Fibroblast of lung (primary cell): ENCODE data around the gene OOSP1. TPM values are rescaled to one million over a fixed set of nuclear protein-coding genes. Genes with fewer than 3 reads are reported as not detected.

Experiments used
- DNase-seq, 2 donors: peaks; one replicate each; pipeline versions ENCODE4 v3.0.0 to v3.0.0-alpha.2; 2010; ENCODE audit warnings: low read depth in 2 of 2
- H2AFZ ChIP-seq: 2 replicates; pipeline ENCODE4 v1.5.1; 2012; ENCODE audit warnings: low read length, control low read depth, inconsistent platforms
- H3K27ac ChIP-seq: 2 replicates; pipeline ENCODE4 v1.5.1; 2011; ENCODE audit warnings: low read length, control low read depth; ENCODE audit not compliant: insufficient read depth
- H3K27me3 ChIP-seq: 2 replicates; pipeline ENCODE4 v1.5.1; 2011; ENCODE audit warnings: mild to moderate bottlenecking, low read length; ENCODE audit not compliant: control insufficient read depth, insufficient read depth
- H3K36me3 ChIP-seq: 2 replicates; pipeline ENCODE4 v1.5.1; 2011; ENCODE audit warnings: low read length; ENCODE audit not compliant: control insufficient read depth, insufficient read depth
- H3K4me1 ChIP-seq: 2 replicates; pipeline ENCODE4 v1.5.1; 2011; ENCODE audit warnings: low read length; ENCODE audit not compliant: control insufficient read depth, insufficient read depth; ENCODE audit errors: extremely low read depth
- H3K4me2 ChIP-seq: 2 replicates; pipeline ENCODE4 v1.5.1; 2011; ENCODE audit warnings: low read length, control low read depth; ENCODE audit not compliant: insufficient read depth; ENCODE audit errors: extremely low read depth
- H3K4me3 ChIP-seq, 4 experiments: fragments of 200-600 bp in 1 of 4; sonication (generic) in 1 of 4; replicated peaks in 1 of 4; 2 replicates each; pipeline ENCODE4 v1.5.1; 2011 to 2016; ENCODE audit warnings: low read length in 4 of 4, low read depth in 3 of 4, mild to moderate bottlenecking in 3 of 4, control low read depth in 2 of 4, inconsistent platforms in 1 of 4, mixed read lengths in 1 of 4; ENCODE audit not compliant: insufficient read depth in 1 of 4; ENCODE audit errors: control extremely low read depth in 1 of 4
- H3K79me2 ChIP-seq: 2 replicates; pipeline ENCODE4 v1.5.1; 2012; ENCODE audit warnings: mild to moderate bottlenecking, low read length, inconsistent platforms; ENCODE audit not compliant: control insufficient read depth, insufficient read depth
- H3K9ac ChIP-seq: 2 replicates; pipeline ENCODE4 v1.5.1; 2011; ENCODE audit warnings: mild to moderate bottlenecking, low read length, control low read depth; ENCODE audit not compliant: insufficient read depth
- H3K9me3 ChIP-seq: 2 replicates; pipeline ENCODE4 v1.5.1; 2012; ENCODE audit warnings: low read depth, low read length; ENCODE audit not compliant: control insufficient read depth, insufficient read depth
- H4K20me1 ChIP-seq: 2 replicates; pipeline ENCODE4 v1.5.1; 2011; ENCODE audit warnings: low read length; ENCODE audit not compliant: control insufficient read depth, insufficient read depth; ENCODE audit errors: extremely low read depth
- CTCF ChIP-seq, 2 donors: IDR thresholded peaks in 1 of 2; conservative IDR thresholded peaks in 1 of 2; 1 replicate in 1 of 2; 2 replicates in 1 of 2; pipeline ENCODE4 v1.5.1; 2011 to 2012; ENCODE audit warnings: low read length in 2 of 2, control low read depth in 1 of 2, inconsistent platforms in 1 of 2, low read depth in 1 of 2, mild to moderate bottlenecking in 1 of 2
- EZH2 ChIP-seq: IDR thresholded peaks from 2 replicates; pipeline ENCODE4 v1.5.1; 2012; ENCODE audit warnings: low read length, control low read depth, mild to moderate bottlenecking; ENCODE audit errors: missing control alignments
- polyA plus RNA-seq, 2 donors: library from polyadenylated mRNA; depleted of rRNA in 1 of 2; stranded (reverse) in 1 of 2; unstranded in 1 of 2; fragments of >200 nt; gene quantifications; 2 replicates each; pipeline ENCODE4 v1.2.1, GENCODE V29; 2011 to 2012; ENCODE audit warnings: missing spikeins in 1 of 2
- total RNA-seq: library from RNA; depleted of rRNA; stranded (reverse); fragments of >200 nt; gene quantifications from 2 replicates; pipeline ENCODE4 v1.2.1, GENCODE V29; 2014

OOSP1 gene
- total and polyA plus RNA-seq, 2 donors (not counting 1 experiment from before 2014, with no cell fraction given): not detected

DNA sequence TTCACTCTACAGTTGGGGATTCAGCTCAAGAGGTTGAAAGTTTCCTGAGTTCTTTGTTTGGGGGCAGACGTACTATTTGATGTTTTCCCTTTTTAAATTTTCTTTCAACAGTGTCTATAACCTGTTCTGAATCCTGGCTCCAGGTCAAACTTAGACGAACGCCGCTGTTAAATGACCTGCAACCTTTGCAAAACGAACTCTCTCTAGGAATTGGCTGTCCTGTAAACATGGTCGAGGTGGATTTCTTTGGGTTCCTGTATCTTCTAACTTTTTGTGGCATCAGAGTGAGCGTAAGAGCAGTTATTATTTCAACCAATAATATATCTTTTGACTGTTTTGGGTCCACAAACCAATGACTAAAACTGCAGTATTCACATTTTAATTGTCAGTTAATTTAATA is 27.2 kb downstream of the OOSP1 start:
- H3K27ac ChIP-seq: no peak overlapping the region
- TF ChIP-seq CTCF (conservative IDR thresholded peaks at IDR 0.05 in 1 of 2, IDR thresholded peaks at IDR 0.05 in 1 of 2; ENCODE audit: low read depth in 1 of 2, low read length in 2 of 2) (no peak), EZH2 (no peak)
- no peaks in the 10 kb centered on the region for H3K9me3 ChIP-seq
- H3K4me1 ChIP-seq: no peaks in the 10 kb centered on the region
- H3K4me2 ChIP-seq: no peak overlapping the region
- H3K4me3 ChIP-seq: no peak overlapping the region
- H3K79me2 ChIP-seq: no peaks in the 10 kb centered on the region
- H3K27me3 ChIP-seq: no peaks in the 10 kb centered on the region
- DNase-seq: no peak
- H3K36me3 ChIP-seq: no peaks in the 10 kb centered on the region
- no peak overlapping the region for H2AFZ ChIP-seq
- H3K9ac ChIP-seq: no peak overlapping the region
- H4K20me1 ChIP-seq: no peaks in the 10 kb centered on the region

DNA sequence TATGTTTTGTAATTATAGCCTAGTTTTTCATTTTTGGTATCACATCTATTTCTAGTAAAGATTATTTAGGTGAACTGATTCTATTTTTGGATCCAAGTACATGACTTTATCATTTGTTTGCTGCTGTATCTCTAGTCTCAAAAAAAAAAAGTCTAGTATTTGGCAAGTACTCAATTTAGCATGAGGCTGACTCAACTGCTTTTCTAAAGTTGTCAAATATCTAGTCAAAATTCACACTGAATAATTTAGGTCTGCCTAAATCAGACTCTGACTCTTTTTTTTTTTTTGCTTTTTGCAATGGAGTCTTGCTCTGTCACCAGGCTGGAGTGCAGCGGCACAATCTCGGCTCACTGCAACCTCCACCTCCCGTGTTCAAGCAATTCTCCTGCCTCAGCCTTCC is 28.0 kb downstream of the OOSP1 start:
- Histone ChIP-seq H3K9ac (no peak overlapping the region), H3K36me3 (no peaks in the 10 kb centered on the region), H3K27ac (no peak overlapping the region), H2AFZ (no peak overlapping the region), H3K4me3 (no peak overlapping the region), H3K9me3 (no peaks in the 10 kb centered on the region), H3K4me2 (no peak overlapping the region), H3K79me2 (no peaks in the 10 kb centered on the region), H4K20me1 (no peaks in the 10 kb centered on the region), H3K4me1 (no peaks in the 10 kb centered on the region), H3K27me3 (no peaks in the 10 kb centered on the region)
- TF ChIP-seq EZH2: no peak
- TF ChIP-seq CTCF (conservative IDR thresholded peaks at IDR 0.05 in 1 of 2, IDR thresholded peaks at IDR 0.05 in 1 of 2; ENCODE audit: low read depth in 1 of 2, low read length in 2 of 2): no peak
- DNase-seq: no peak

GRCh38 chr11:59967677-59968394 is 29.6 kb downstream of the OOSP1 start:
- Histone ChIP-seq H3K4me2 (no peak overlapping the region), H3K27ac (no peak overlapping the region), H3K9me3 (no peaks in the 10 kb centered on the region), H4K20me1 (no peaks in the 10 kb centered on the region), H2AFZ (no peak overlapping the region), H3K4me1 (no peaks in the 10 kb centered on the region), H3K79me2 (no peaks in the 10 kb centered on the region), H3K9ac (no peak overlapping the region), H3K27me3 (no peaks in the 10 kb centered on the region), H3K36me3 (no peaks in the 10 kb centered on the region), H3K4me3 (no peak overlapping the region)
- TF ChIP-seq EZH2: no peak
- no peak for TF ChIP-seq CTCF (conservative IDR thresholded peaks at IDR 0.05 in 1 of 2, IDR thresholded peaks at IDR 0.05 in 1 of 2; ENCODE audit: low read depth in 1 of 2, low read length in 2 of 2)
- no peak for DNase-seq
